Endometrium (tissue), 2 donors: ENCODE data around the gene CHP1.
"Not testable (repeated sequence)": the region's sequence is repeated elsewhere in the genome, so short reads cannot be mapped to it uniquely, and the experiment has no call there.

Experiments used
- FAIRE-seq: peaks from 2 replicates; lab custom pipeline; 2012; peaks lifted over from hg19 to GRCh38; lab: Jason Lieb, UNC
- donor health status: control.
- donor health status: control.

The CHP1 gene

GRCh38 chr15:41292521-41292920 lies 61.5 kb downstream of the CHP1 start:
- FAIRE-seq = no peak

- not testable (repeated sequence) for FAIRE-seq
These were observed 70.1 kb downstream of the CHP1 start for GRCh38 chr15:41301139-41301538.

GRCh38 chr15:41301587-41301986 lies 70.5 kb downstream of the CHP1 start:
- FAIRE-seq = no peak

GRCh38 chr15:41304149-41304770 lies 73.2 kb downstream of the CHP1 start:
- FAIRE-seq = no peak

GRCh38 chr15:41307679-41308078 lies 76.6 kb downstream of the CHP1 start:
- no peak for FAIRE-seq

- FAIRE-seq = no peak
These were observed 78.3 kb downstream of the CHP1 start for GRCh38 chr15:41309226-41309905.

GRCh38 chr15:41320805-41321330 lies 89.8 kb downstream of the CHP1 start:
- FAIRE-seq = not testable (repeated sequence)

GRCh38 chr15:41323611-41324010 lies 92.5 kb downstream of the CHP1 start:
- FAIRE-seq = no peak

GRCh38 chr15:41331281-41331680 lies 100.2 kb downstream of the CHP1 start:
- no peak for FAIRE-seq
